NCI-H345 (cell line): ENCODE data around the gene NRXN3.
"Not testable (repeated sequence)": the region's sequence is repeated elsewhere in the genome, so short reads cannot be mapped to it uniquely, and the experiment has no call there.

Experiments
- DNase-seq: peaks from one replicate; lab custom pipeline; 2025; lab: John Stamatoyannopoulos, UW

The NRXN3 gene

GRCh38 chr14:79009286-79009685 lies 839.1 kb downstream of the NRXN3 start:
- no peak for DNase-seq

GRCh38 chr14:79011091-79011919 lies 841.1 kb downstream of the NRXN3 start:
- peak; percentile 42 for DNase-seq

- DNase-seq, result no peak
These were observed 841.7 kb downstream of the NRXN3 start for GRCh38 chr14:79011920-79012204.

- DNase-seq, result no peak
These were observed 846.8 kb downstream of the NRXN3 start for GRCh38 chr14:79016828-79017505.

DNA sequence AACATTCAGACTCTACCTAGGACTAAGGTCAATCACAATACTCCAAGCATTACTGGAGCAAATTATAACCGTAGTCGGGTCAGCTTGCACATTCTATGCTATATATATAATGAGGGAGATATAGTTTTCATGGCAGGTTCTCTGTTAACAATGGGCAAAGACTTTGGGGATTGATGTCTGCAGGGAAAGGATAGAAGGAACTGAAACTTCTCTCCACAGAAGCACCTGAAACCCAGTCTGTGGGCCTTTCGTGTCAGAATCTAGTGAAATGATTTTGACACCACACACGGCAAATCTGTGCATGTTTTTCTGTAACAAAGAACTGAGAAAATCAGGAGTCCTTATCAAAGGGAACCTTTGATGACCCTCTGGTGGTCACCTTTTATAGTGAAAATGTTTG lies 847.4 kb downstream of the NRXN3 start:
- DNase-seq, result no peak

- no peak for DNase-seq
These were observed 848.7 kb downstream of the NRXN3 start for GRCh38 chr14:79018836-79019235.

DNA sequence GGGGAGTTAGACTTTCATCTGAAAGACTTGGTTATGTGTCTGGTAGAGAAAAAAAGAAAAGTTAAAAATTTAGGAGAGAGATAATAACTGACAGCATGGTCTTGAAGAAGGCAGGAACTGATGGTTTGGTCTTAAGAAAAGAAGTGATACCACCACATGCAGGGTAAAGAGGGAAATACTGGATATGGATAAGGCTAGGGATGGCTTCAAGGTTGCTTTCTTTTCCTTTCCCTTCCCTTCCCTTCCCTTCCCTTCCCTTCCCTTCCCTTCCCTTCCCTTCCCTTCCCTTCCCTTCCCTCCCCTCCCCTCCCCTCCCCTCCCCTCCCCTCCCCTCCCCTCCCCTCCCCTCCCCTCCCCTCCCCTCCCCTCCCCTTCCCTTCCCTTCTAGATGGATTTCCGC lies 849.7 kb downstream of the NRXN3 start:
- DNase-seq, result not testable (repeated sequence)

DNA sequence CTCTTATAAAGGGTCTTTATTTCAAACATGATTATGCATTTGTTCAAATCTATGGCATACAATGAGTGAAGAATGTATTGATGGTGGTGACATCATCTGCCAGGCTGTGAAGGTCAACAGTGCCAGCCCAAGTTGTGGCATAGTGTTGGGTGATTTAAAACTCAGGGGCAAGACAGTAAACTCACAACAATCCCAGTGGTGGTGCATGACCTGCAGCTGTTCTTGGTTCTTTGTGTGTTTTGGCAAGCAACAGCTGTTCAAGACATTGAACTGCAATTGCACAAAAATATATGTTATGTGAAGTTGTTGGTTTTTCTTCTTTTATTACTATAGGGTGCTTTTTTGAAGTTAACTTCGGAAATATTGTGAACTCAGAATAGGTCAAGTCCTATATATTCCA lies 851.6 kb downstream of the NRXN3 start:
- no peak for DNase-seq

DNA sequence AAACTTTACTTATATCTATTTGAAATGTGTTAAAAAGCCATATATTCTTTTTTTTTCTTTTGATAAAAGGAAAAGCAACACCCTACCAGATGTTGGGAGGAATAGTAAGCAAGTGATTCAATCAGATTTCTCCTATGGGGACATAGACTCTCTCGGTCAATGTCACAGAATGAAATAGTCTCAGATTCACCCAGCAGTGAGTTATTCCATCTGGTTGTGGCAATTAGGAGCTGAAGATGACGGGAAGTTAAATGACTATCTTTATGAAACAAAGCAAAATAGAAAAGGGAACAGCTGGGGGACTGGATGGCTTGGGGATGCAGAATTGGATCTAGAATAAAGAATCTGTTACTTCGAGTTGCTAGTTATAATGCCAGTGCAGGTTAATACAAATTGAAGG lies 857.0 kb downstream of the NRXN3 start:
- DNase-seq, result no peak

DNA sequence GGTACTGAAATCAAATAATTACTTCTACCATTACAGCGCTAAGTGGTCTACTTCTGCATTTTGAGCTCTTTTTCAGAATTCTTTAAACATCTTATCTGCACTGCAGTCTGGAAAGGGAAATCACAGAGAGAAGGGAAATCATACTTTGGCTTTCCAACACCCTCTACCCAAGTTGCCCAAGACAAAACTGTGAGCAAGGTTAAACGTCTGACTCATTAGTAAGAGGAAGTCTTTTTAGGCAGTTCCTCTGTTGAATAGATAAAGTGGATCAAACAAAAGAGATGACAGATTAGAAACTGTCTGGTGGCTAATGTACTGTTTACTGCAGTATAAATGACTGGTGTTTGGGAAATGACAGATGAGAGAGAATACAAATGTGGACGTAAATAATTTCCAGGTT lies 858.1 kb downstream of the NRXN3 start:
- no peak for DNase-seq

GRCh38 chr14:79036441-79036840 lies 866.3 kb downstream of the NRXN3 start:
- DNase-seq, result no peak

GRCh38 chr14:79037106-79037505 lies 866.9 kb downstream of the NRXN3 start:
- DNase-seq, result no peak

DNA sequence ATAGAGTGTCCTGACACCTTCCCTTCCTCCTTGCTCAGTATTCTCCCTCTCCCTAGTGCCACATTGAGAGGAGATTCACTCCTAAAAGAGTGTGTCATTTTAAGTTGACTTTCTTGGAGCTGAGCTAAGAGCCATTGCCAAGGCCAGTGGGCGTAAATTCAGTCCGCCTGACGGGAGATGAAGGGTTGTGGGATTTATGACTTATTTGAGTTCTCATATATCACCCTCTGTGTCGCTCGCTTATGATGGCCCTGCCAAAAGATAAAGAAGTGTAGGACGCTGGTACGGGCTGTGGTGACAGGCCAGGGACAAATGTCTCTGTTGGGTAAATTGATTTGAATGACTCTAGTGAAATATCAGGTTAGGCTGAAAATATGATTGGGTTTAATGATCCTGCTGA lies 867.4 kb downstream of the NRXN3 start:
- no peak for DNase-seq

- no peak for DNase-seq
These were observed 870.6 kb downstream of the NRXN3 start for GRCh38 chr14:79040790-79041189.

DNA sequence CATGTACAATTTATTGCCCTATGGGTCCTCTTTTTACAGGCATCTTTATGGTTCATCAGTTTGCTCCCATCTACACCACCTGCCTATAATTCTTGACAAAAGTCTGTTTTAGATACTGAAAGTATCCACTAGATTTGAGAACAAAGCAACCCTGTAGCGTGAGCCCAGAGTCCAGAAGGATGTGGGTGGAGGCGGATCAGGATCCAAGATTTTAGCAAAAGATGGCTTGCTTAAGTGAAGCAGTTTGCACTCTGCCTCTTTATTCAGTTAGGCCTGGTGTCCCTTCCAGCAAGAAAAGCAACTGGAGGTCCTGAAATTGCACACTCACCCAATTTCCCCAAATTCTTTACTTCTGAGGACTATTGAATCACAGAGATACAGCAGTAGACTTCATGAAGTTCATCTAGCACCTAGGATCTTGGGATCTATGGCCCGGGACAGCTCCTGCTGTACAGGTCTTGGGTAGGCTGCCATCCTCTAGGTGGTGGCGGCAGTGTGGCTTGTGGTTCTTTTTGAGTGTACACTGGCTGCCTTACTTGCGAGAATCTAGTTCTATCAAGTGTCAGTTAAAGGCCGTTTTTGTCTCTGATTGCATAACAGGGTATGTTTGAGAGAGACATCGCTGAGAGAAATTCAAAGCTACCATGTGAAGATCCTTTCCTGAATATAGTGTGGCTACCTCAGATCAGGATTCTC lies 873.2 kb downstream of the NRXN3 start:
- no peak for DNase-seq

GRCh38 chr14:79044894-79045624 lies 874.9 kb downstream of the NRXN3 start:
- DNase-seq, result peak; percentile 81

DNA sequence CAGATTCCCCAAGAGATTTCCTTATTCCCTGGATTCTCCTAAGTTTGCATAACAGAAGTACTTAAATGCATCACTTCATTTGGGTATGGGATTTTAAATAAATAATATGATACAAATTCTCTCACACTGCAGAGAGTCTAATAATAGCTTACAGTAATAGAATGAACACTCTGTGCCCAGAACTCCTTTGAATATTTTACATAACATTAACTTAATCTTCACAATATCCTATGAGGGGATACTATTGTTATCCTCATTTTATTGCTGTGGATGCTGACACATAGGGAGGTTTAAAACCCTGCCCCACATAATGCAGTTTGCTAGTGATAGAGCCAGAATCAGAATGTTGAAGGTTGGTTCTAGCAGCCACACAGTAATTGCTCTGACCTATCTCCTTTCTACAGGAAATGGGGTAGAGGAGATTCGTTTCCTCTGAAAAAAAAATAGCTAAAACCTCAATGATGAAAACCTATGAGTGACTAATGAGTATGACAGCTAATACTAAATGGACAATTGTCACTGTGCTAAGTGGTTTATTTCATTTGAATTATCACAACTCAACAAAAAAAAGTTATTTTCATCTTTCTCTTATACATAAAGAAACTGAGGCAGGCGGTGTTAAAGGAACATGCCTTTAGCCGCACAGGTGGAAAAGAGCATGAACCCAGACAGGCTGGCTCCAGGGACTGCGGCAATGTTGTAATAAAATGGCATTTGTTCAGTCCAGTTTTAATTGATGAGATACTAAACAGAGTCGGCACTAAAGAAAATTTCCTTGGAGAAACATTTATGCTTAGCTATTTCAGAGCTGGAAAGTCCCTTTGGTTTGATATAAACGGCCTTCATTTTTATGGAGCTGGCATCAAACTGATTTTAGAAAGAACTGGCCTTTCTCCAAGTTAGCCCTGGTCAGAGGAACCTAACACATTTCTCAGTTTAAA lies 880.9 kb downstream of the NRXN3 start:
- no peak for DNase-seq

DNA sequence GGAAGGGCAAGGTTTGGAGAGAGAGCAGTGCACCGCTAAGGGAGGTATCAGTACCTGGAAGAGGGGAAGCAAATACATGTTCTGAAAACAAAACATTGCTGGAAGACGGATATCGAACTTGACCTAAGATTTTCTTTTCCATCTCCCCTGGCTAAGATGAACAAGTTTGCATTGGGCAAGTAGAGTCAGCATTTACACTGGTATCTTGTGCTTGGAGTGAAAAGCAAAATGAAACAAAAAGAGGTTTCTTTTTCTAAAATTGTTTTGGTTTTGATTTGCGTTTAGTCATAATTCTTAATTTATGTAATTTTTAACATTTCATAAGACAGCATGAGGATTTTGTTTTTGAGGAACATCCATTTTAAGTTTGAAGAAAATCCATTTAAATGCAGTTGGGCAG lies 881.6 kb downstream of the NRXN3 start:
- no peak for DNase-seq

GRCh38 chr14:79056879-79057278 lies 886.7 kb downstream of the NRXN3 start:
- no peak for DNase-seq

DNA sequence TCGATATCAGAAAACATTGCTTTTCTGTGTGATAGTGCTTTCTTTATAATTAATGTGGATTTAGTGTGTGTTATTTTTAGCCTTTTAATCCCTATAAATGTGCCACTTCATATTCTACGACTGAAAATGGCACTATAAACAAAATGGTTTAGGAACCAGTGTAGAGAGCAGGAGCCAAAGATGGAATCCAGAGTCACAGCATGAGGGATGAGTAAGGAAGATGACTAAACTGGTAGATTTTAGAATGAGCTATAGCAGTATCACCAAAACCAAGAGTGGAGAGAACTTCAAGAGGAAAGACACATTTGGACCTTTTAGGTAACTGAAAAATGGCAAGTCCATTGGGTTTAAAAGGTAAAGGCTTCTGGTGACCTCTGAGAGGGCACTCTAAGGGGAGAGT lies 887.2 kb downstream of the NRXN3 start:
- no peak for DNase-seq

- no peak for DNase-seq
These were observed 892.1 kb downstream of the NRXN3 start for GRCh38 chr14:79062226-79062625.
